ENCODE measurements around the gene TRIM50.
"Not testable (repeated sequence)": the region's sequence is repeated elsewhere in the genome, so short reads cannot be mapped to it uniquely, and the experiment has no call there.

Gene TRIM50

GRCh38 chr7:73349763-73350162, 21.9 kb upstream of the TRIM50 start:
- DNase-seq: no peak

GRCh38 chr7:73345951-73346350, 18.1 kb upstream of the TRIM50 start:
- no peak for DNase-seq

GRCh38 chr7:73345538-73345937, 17.7 kb upstream of the TRIM50 start:
- DNase-seq: no peak

- peak; percentile 22 for DNase-seq
Observed at GRCh38 chr7:73343671-73344380, 15.9 kb upstream of the TRIM50 start.

- DNase-seq: peak; percentile 20
Observed at GRCh38 chr7:73342645-73343044, 14.8 kb upstream of the TRIM50 start.

- DNase-seq: no peak
Observed at GRCh38 chr7:73341877-73342276, 14.0 kb upstream of the TRIM50 start.

- no peak for DNase-seq
Observed at GRCh38 chr7:73340514-73340913, 12.6 kb upstream of the TRIM50 start.

- no peak for DNase-seq
Observed at GRCh38 chr7:73338321-73338720, 10.4 kb upstream of the TRIM50 start.

- DNase-seq: no peak
Observed at GRCh38 chr7:73332447-73332846, 4.6 kb upstream of the TRIM50 start.

- no peak for DNase-seq
Observed at GRCh38 chr7:73330772-73331171, 2.9 kb upstream of the TRIM50 start.

- DNase-seq: no peak
Observed at GRCh38 chr7:73329861-73330581, 2.1 kb upstream of the TRIM50 start.

- DNase-seq: no peak
Observed at GRCh38 chr7:73328696-73329095, 814 bp upstream of the TRIM50 start.

- DNase-seq: not testable (repeated sequence)
Observed at GRCh38 chr7:73327449-73327848, 433 bp downstream of the TRIM50 start.

GRCh38 chr7:73325424-73325823, 2.5 kb downstream of the TRIM50 start:
- DNase-seq: not testable (repeated sequence)

GRCh38 chr7:73324081-73324845, 3.6 kb downstream of the TRIM50 start:
- peak; percentile 4 for DNase-seq

- not testable (repeated sequence) for DNase-seq
Observed at GRCh38 chr7:73323434-73324080, 4.3 kb downstream of the TRIM50 start.

GRCh38 chr7:73320009-73320408, 7.9 kb downstream of the TRIM50 start:
- DNase-seq: not testable (repeated sequence)

GRCh38 chr7:73319541-73319940, 8.3 kb downstream of the TRIM50 start:
- DNase-seq: not testable (repeated sequence)

- DNase-seq: not testable (repeated sequence)
Observed at GRCh38 chr7:73318656-73319204, 9.2 kb downstream of the TRIM50 start.

GRCh38 chr7:73316521-73316920, 11.4 kb downstream of the TRIM50 start:
- no peak for DNase-seq

- DNase-seq: no peak
Observed at GRCh38 chr7:73314271-73314670, 13.6 kb downstream of the TRIM50 start.

- DNase-seq: no peak
Observed at GRCh38 chr7:73313521-73313906, 14.4 kb downstream of the TRIM50 start.

Data from NCI-H1105 treated with DMSO at 0.1 percent for 48 hours (cell line).